ENCODE results near the gene KCTD1. TPM values are rescaled to one million over a fixed set of nuclear protein-coding genes. Genes with fewer than 3 reads are reported as not detected.

KCTD1 gene
- total RNA-seq, 4 donors from 2014 or later = 4.7 to 6.0 (median 5.2) TPM

- in situ Hi-C loops (cut with MboI; ENCODE audit: low sequenced_read_pairs in 4 of 4) (no loop called here), intact Hi-C loops (cut with DNase I; ENCODE audit: low total_unique reads) (no loop called here)
- Histone ChIP-seq H3K4me1 (no peaks in the 10 kb centered on the region), H3K27me3 (no peaks in the 10 kb centered on the region), H3K27ac (no peak overlapping the region), H3K9me3 (no peaks in the 10 kb centered on the region), H3K4me3 (no peak overlapping the region), H3K36me3 (no peaks in the 10 kb centered on the region)
- DNase-seq (no peak), ATAC-seq (no peak)
- TF ChIP-seq POLR2A (IDR thresholded peaks at IDR 0.05) = no peak
- TF ChIP-seq, protein P1, sequence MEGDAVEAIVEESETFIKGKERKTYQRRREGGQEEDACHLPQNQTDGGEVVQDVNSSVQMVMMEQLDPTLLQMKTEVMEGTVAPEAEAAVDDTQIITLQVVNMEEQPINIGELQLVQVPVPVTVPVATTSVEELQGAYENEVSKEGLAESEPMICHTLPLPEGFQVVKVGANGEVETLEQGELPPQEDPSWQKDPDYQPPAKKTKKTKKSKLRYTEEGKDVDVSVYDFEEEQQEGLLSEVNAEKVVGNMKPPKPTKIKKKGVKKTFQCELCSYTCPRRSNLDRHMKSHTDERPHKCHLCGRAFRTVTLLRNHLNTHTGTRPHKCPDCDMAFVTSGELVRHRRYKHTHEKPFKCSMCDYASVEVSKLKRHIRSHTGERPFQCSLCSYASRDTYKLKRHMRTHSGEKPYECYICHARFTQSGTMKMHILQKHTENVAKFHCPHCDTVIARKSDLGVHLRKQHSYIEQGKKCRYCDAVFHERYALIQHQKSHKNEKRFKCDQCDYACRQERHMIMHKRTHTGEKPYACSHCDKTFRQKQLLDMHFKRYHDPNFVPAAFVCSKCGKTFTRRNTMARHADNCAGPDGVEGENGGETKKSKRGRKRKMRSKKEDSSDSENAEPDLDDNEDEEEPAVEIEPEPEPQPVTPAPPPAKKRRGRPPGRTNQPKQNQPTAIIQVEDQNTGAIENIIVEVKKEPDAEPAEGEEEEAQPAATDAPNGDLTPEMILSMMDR (IDR thresholded peaks at IDR 0.05 in 4 of 5, conservative IDR thresholded peaks at IDR 0.05 in 1 of 5) = no peak
These were observed 18.7 kb upstream of the KCTD1 start for GRCh38 chr18:26566874-26567555.

DNA sequence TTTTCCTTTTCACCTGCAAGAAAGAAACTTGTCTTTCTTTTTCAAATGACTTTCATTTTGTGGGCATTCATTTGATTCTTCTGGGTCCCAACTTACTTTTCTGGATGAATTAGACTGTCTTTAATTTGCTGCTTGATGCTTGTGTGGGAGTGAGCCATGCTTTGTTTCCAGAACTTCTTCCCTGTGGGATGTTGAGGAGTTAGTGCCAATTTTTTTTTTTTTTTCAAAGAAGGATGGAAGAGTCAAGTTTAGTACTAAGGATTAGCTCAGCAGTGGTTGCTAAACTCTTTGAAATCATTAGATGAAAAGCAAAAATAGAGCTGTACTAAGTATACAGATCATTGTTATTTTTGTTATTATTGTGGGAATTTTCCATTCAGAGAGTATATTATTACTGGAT is 17.2 kb upstream of the KCTD1 start:
- Histone ChIP-seq H3K4me1 (no peaks in the 10 kb centered on the region), H3K36me3 (no peaks in the 10 kb centered on the region), H3K27me3 (no peaks in the 10 kb centered on the region), H3K9me3 (no peaks in the 10 kb centered on the region), H3K27ac (no peak overlapping the region), H3K4me3 (no peak overlapping the region)
- intact Hi-C loops (cut with DNase I; ENCODE audit: low total_unique reads) (no loop called here), in situ Hi-C loops (cut with MboI; ENCODE audit: low sequenced_read_pairs in 4 of 4) (no loop called here)
- no peak for TF ChIP-seq POLR2A (IDR thresholded peaks at IDR 0.05)
- TF ChIP-seq, protein P1 (IDR thresholded peaks at IDR 0.05 in 4 of 5, conservative IDR thresholded peaks at IDR 0.05 in 1 of 5) = no peak
- DNase-seq (no peak), ATAC-seq (no peak)

- no peak overlapping the region for H3K27ac ChIP-seq
- H3K4me3 ChIP-seq = no peak overlapping the region
- ATAC-seq = no peak
- no peaks in the 10 kb centered on the region for H3K9me3 ChIP-seq
- H3K27me3 ChIP-seq = no peaks in the 10 kb centered on the region
- no peak for DNase-seq
- no peaks in the 10 kb centered on the region for H3K36me3 ChIP-seq
- intact Hi-C loops (cut with DNase I; ENCODE audit: low total_unique reads) = no loop called here
- H3K4me1 ChIP-seq = no peaks in the 10 kb centered on the region
- no peak for TF ChIP-seq POLR2A (IDR thresholded peaks at IDR 0.05)
- TF ChIP-seq, protein P1 (IDR thresholded peaks at IDR 0.05 in 4 of 5, conservative IDR thresholded peaks at IDR 0.05 in 1 of 5) = no peak
- in situ Hi-C loops (cut with MboI; ENCODE audit: low sequenced_read_pairs in 4 of 4) = no loop called here
These were observed 14.7 kb upstream of the KCTD1 start for GRCh38 chr18:26563024-26563423.

- TF ChIP-seq, protein P1 (IDR thresholded peaks at IDR 0.05 in 4 of 5, conservative IDR thresholded peaks at IDR 0.05 in 1 of 5) = no peak
- no peak for TF ChIP-seq POLR2A (IDR thresholded peaks at IDR 0.05)
- in situ Hi-C loops (cut with MboI; ENCODE audit: low sequenced_read_pairs in 4 of 4) (no loop called here), intact Hi-C loops (cut with DNase I; ENCODE audit: low total_unique reads) (no loop called here)
These were observed 14.2 kb upstream of the KCTD1 start for GRCh38 chr18:26562568-26562967.

GRCh38 chr18:26561769-26562168 is 13.4 kb upstream of the KCTD1 start:
- H3K27me3 ChIP-seq = no peaks in the 10 kb centered on the region
- no peaks in the 10 kb centered on the region for H3K4me1 ChIP-seq
- no peak overlapping the region for H3K27ac ChIP-seq
- ATAC-seq (no peak), DNase-seq (no peak)
- H3K36me3 ChIP-seq = no peaks in the 10 kb centered on the region
- H3K4me3 ChIP-seq = no peak overlapping the region
- TF ChIP-seq, protein P1 (IDR thresholded peaks at IDR 0.05 in 4 of 5, conservative IDR thresholded peaks at IDR 0.05 in 1 of 5) = no peak
- no peak for TF ChIP-seq POLR2A (IDR thresholded peaks at IDR 0.05)
- H3K9me3 ChIP-seq = no peaks in the 10 kb centered on the region
- in situ Hi-C loops (cut with MboI; ENCODE audit: low sequenced_read_pairs in 4 of 4) (no loop called here), intact Hi-C loops (cut with DNase I; ENCODE audit: low total_unique reads) (no loop called here)

More at GRCh38 chr18:26562568-26562967, 14.2 kb upstream of the KCTD1 start:
- DNase-seq (no peak), ATAC-seq (no peak)
- H3K36me3 ChIP-seq = no peaks in the 10 kb centered on the region
- no peak overlapping the region for H3K4me3 ChIP-seq
- H3K4me1 ChIP-seq = no peaks in the 10 kb centered on the region
- H3K27me3 ChIP-seq = no peaks in the 10 kb centered on the region
- no peak overlapping the region for H3K27ac ChIP-seq
- H3K9me3 ChIP-seq = no peaks in the 10 kb centered on the region
